BJ (cell line): ENCODE measurements around the gene KLF16. TPM values are rescaled to one million over a fixed set of nuclear protein-coding genes. Genes with fewer than 3 reads are reported as not detected.
A peak's percentile ranks its signal among the peaks of the same experiment; 100 is the strongest.

Experiments used
- CTCF ChIA-PET: fragments of 350-600 bp; formaldehyde crosslinking; extraction: SDS; loops from one replicate; lab custom pipeline; 2021; ENCODE audit warnings: antibody characterized with exemption, inconsistent platforms; lab: Yijun Ruan, JAX
- POLR2A ChIA-PET: fragments of 300-600 bp; sonication (Branson Sonifier 250); formaldehyde crosslinking; extraction: SDS; loops from one replicate; lab custom pipeline; 2021; ENCODE audit warnings: antibody characterized with exemption; lab: Charles Lee
- DNase-seq: peaks from one replicate; pipeline ENCODE4 v3.0.0-alpha.2; 2011; ENCODE audit warnings: low read depth
- H3K27me3 ChIP-seq: 2 replicates; pipeline ENCODE4 v1.6.0; 2011; ENCODE audit warnings: low read length; ENCODE audit not compliant: control insufficient read depth, insufficient read depth
- H3K36me3 ChIP-seq: 2 replicates; pipeline ENCODE4 v1.5.1; 2011; ENCODE audit warnings: low read length; ENCODE audit not compliant: control insufficient read depth, insufficient read depth
- H3K4me3 ChIP-seq: 2 replicates; pipeline ENCODE4 v1.5.1; 2011; ENCODE audit warnings: low read depth, mild to moderate bottlenecking, control low read depth, low read length
- CTCF ChIP-seq: IDR thresholded peaks from 2 replicates; pipeline ENCODE4 v1.5.1; 2011; ENCODE audit warnings: low read depth, mild to moderate bottlenecking, control low read depth, inconsistent platforms, low read length, moderate library complexity; ENCODE audit not compliant: insufficient read depth
- polyA plus RNA-seq: library from polyadenylated mRNA; depleted of rRNA; stranded (reverse); fragments of >200 nt; gene quantifications from 2 replicates; pipeline ENCODE4 v1.2.3, GENCODE V29; 2011

The KLF16 gene
- polyA plus RNA-seq, 1 experiment = 5.7 TPM

- CTCF ChIA-PET = interaction anchor here (0.5 to 3.9 kb wide), 4 partner anchors 9 to 233 kb away, joined by 3 to 24 read pairs (median 6); no protein-coding TSS in a partner anchor
- TF ChIP-seq CTCF = no peak
- H3K27me3 ChIP-seq = no peaks in the 10 kb centered on the region
- DNase-seq = no peak
- POLR2A ChIA-PET = interaction anchor here (0.6 kb wide), 2 partner anchors 143 to 414 kb away, joined by 3 read pairs; no protein-coding TSS in a partner anchor
- H3K36me3 ChIP-seq = no peaks in the 10 kb centered on the region
- no peak overlapping the region for H3K4me3 ChIP-seq
These were observed 4.8 kb downstream of the KLF16 start for GRCh38 chr19:1858412-1859081.

- Histone ChIP-seq H3K4me3 (peak overlapping the region; percentile 48), H3K27me3 (no peaks in the 10 kb centered on the region), H3K36me3 (peaks cover 1% of the 10 kb centered on the region; the same call in 1 of the 2 replicates)
- DNase-seq = no peak
- CTCF ChIA-PET = interaction anchor here (0.6 to 3.9 kb wide), 6 partner anchors 9 to 339 kb away, joined by 3 to 24 read pairs (median 4); no protein-coding TSS in a partner anchor
- no peak for TF ChIP-seq CTCF
- POLR2A ChIA-PET = interaction anchor here (0.6 kb wide), 1 partner anchor 283 kb away, joined by 5 read pairs; no protein-coding TSS in a partner anchor
These were observed 5.6 kb downstream of the KLF16 start for GRCh38 chr19:1857648-1858326.

GRCh38 chr19:1856698-1857603 lies 6.4 kb downstream of the KLF16 start:
- peak overlapping the region; percentile 48 for H3K4me3 ChIP-seq
- H3K27me3 ChIP-seq = no peaks in the 10 kb centered on the region
- CTCF ChIA-PET = interaction anchor here (0.6 to 3.9 kb wide), 7 partner anchors 8 to 338 kb away, joined by 3 to 24 read pairs (median 4); no protein-coding TSS in a partner anchor
- DNase-seq = peak; percentile 24
- TF ChIP-seq CTCF = no peak
- POLR2A ChIA-PET = interaction anchor here (0.6 kb wide), 2 partner anchors 282 to 582 kb away, joined by 3 to 5 read pairs; partner anchors contain the start of gene FAM174C
- H3K36me3 ChIP-seq = peaks cover 1% of the 10 kb centered on the region; the same call in 1 of the 2 replicates

- POLR2A ChIA-PET = no interaction called here
- DNase-seq = no peak
- CTCF ChIA-PET = interaction anchor here (1.1 to 3.9 kb wide), 4 partner anchors 10 to 41 kb away, joined by 4 to 24 read pairs (median 6); no protein-coding TSS in a partner anchor
- no peaks in the 10 kb centered on the region for H3K27me3 ChIP-seq
- H3K36me3 ChIP-seq = peaks cover 1% of the 10 kb centered on the region
- H3K4me3 ChIP-seq = peak overlapping the region; percentile 48
- TF ChIP-seq CTCF = no peak
These were observed 7.1 kb downstream of the KLF16 start for GRCh38 chr19:1856345-1856697.
